ENCODE results near the gene SLFNL1. TPM values are rescaled to one million over a fixed set of nuclear protein-coding genes. Genes with fewer than 3 reads are reported as not detected.

The SLFNL1 gene
- total and polyA plus RNA-seq, 9 donors = 0.05 to 1.2 (median 0.62) TPM

DNA sequence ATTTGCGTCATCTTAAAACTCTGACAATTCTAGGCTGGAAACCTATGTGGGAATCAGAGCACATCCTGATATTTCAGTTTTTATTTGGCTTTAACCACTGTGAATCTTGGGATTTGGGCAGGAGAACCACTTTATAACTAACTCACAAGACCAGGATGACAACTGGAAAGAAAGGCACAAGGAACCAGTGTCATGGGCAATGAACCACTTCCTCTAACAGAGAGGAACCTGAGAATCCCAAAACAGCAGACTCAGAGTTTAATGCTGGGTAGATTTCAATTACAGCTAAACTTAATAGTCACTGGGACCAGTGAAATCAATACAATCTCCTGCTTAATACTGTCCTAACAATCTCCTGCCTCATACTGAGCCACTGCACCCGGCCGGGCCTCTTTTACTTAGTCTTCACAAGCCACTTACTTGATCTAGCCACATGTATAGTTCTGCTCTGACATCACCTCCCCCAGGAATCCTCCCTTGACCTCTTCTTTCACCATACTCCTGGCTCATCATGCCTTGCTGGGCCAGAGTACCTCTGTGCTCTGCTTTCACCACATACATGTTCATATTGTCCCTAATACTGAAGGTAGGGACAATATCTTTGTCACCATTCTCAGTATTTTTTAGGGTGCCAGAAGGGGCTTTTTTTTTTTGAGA lies 20.2 kb upstream of the SLFNL1 start:
- no peak overlapping the region for H3K4me3 ChIP-seq
- H3K36me3 ChIP-seq = no peaks in the 10 kb centered on the region
- no peak overlapping the region for H3K27ac ChIP-seq
- no peaks in the 10 kb centered on the region for H3K27me3 ChIP-seq
- WGBS, 3 donors = 93 to 96% (median 96%) methylated on average over 3 of the region's 3 CpGs
- H3K9me3 ChIP-seq = no peaks in the 10 kb centered on the region
- intact Hi-C loops (cut with DNase I) = no loop called here
- H3K4me1 ChIP-seq (ENCODE audit: insufficient read depth) = no peaks in the 10 kb centered on the region
- DNase-seq = no peak
- TF ChIP-seq EP300 (IDR thresholded peaks at IDR 0.05) (no peak), POLR2A (IDR thresholded peaks at IDR 0.05) (no peak)
- TF ChIP-seq, protein P1, sequence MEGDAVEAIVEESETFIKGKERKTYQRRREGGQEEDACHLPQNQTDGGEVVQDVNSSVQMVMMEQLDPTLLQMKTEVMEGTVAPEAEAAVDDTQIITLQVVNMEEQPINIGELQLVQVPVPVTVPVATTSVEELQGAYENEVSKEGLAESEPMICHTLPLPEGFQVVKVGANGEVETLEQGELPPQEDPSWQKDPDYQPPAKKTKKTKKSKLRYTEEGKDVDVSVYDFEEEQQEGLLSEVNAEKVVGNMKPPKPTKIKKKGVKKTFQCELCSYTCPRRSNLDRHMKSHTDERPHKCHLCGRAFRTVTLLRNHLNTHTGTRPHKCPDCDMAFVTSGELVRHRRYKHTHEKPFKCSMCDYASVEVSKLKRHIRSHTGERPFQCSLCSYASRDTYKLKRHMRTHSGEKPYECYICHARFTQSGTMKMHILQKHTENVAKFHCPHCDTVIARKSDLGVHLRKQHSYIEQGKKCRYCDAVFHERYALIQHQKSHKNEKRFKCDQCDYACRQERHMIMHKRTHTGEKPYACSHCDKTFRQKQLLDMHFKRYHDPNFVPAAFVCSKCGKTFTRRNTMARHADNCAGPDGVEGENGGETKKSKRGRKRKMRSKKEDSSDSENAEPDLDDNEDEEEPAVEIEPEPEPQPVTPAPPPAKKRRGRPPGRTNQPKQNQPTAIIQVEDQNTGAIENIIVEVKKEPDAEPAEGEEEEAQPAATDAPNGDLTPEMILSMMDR (IDR thresholded peaks at IDR 0.05) = no peak

DNA sequence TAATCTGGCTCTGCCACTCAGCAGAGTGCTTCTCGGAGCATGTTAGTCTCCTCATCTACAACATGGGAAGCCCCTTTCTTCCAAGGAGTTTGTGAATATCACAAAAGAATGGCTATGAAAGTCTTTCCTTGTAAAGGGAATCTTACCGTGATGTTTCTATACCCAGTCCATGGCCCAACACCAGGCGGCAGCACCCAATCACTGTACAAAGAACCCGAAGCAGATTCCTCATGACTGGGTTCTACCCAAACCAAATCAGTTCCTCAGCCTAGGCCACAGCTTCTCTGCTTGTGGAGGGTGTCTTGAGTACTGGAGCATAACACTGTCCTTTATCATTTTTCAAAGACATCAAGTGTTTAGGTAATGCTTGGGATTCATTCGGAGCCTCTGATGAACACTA lies 16.6 kb upstream of the SLFNL1 start:
- Histone ChIP-seq H3K4me3 (no peak overlapping the region), H3K27ac (no peak overlapping the region), H3K4me1 (ENCODE audit: insufficient read depth) (no peaks in the 10 kb centered on the region), H3K36me3 (no peaks in the 10 kb centered on the region), H3K27me3 (no peaks in the 10 kb centered on the region), H3K9me3 (no peaks in the 10 kb centered on the region)
- WGBS, 3 donors = 91 to 95% (median 94%) methylated on average over 5 of the region's 5 CpGs
- intact Hi-C loops (cut with DNase I) = loop anchor here in 1 of 4 donors (10.0 kb wide), 1 partner anchor 207 kb away; the partner anchor contains the start of gene SCMH1
- no peak for DNase-seq
- TF ChIP-seq EP300 (IDR thresholded peaks at IDR 0.05) (no peak), POLR2A (IDR thresholded peaks at IDR 0.05) (no peak)
- TF ChIP-seq, protein P1 (IDR thresholded peaks at IDR 0.05) = no peak

GRCh38 chr1:41037116-41037903 lies 15.8 kb upstream of the SLFNL1 start:
- H3K36me3 ChIP-seq = no peaks in the 10 kb centered on the region
- TF ChIP-seq EP300 (IDR thresholded peaks at IDR 0.05) = no peak
- no peak for TF ChIP-seq POLR2A (IDR thresholded peaks at IDR 0.05)
- TF ChIP-seq, protein P1 (IDR thresholded peaks at IDR 0.05) = no peak

GRCh38 chr1:41033272-41033671 lies 11.7 kb upstream of the SLFNL1 start:
- no peak for TF ChIP-seq POLR2A (IDR thresholded peaks at IDR 0.05)
- no peak for TF ChIP-seq EP300 (IDR thresholded peaks at IDR 0.05)
- TF ChIP-seq, protein P1 (IDR thresholded peaks at IDR 0.05) = no peak
- no peak overlapping the region for H3K27ac ChIP-seq
- 83 to 98% (median 90%) methylated on average over 3 of the region's 3 CpGs for WGBS, 3 donors
- H3K4me1 ChIP-seq (ENCODE audit: insufficient read depth) = no peaks in the 10 kb centered on the region
- no peaks in the 10 kb centered on the region for H3K9me3 ChIP-seq
- H3K27me3 ChIP-seq = no peaks in the 10 kb centered on the region
- no peak for DNase-seq
- H3K36me3 ChIP-seq = no peaks in the 10 kb centered on the region
- H3K4me3 ChIP-seq = no peak overlapping the region
- intact Hi-C loops (cut with DNase I) = loop anchor here in 1 of 4 donors (10.0 kb wide), 1 partner anchor 212 kb away; the partner anchor contains the start of gene SCMH1

More at GRCh38 chr1:41037116-41037903, 15.8 kb upstream of the SLFNL1 start:
- WGBS, 3 donors = 97 to 98% (median 98%) methylated on average over 3 of the region's 3 CpGs
- no peaks in the 10 kb centered on the region for H3K4me1 ChIP-seq (ENCODE audit: insufficient read depth)
- H3K4me3 ChIP-seq = no peak overlapping the region
- no peak for DNase-seq
- no peaks in the 10 kb centered on the region for H3K27me3 ChIP-seq
- no peak overlapping the region for H3K27ac ChIP-seq
- intact Hi-C loops (cut with DNase I) = loop anchor here in 1 of 4 donors (10.0 kb wide), 1 partner anchor 207 kb away; the partner anchor contains the start of gene SCMH1
- H3K9me3 ChIP-seq = no peaks in the 10 kb centered on the region
